Activated CD8-positive, alpha-beta memory T cell treated with anti-CD3 and anti-CD28 coated beads for 36 hours (primary cell): ENCODE data around the gene TSPAN9. TPM values are rescaled to one million over a fixed set of nuclear protein-coding genes. Genes with fewer than 3 reads are reported as not detected.

Experiments used
- CTCF ChIA-PET: fragments of 350-600 bp; sonication (Branson Sonifier 250); formaldehyde crosslinking; loops from one replicate; lab custom pipeline; 2021; ENCODE audit warnings: antibody characterized with exemption; lab: Charles Lee
- POLR2A ChIA-PET: fragments of 350-600 bp; sonication (Branson Sonifier 250); formaldehyde crosslinking; loops from one replicate; lab custom pipeline; 2021; ENCODE audit warnings: antibody characterized with exemption; lab: Charles Lee
- total RNA-seq, 2 experiments: library from RNA; stranded (reverse); gene quantifications; one replicate each; pipeline ENCODE4 v1.2.3, GENCODE V29; 2021

Gene TSPAN9
- total RNA-seq, 2 experiments from 2014 or later, result 0.29 to 0.40 TPM

- ChIA-PET POLR2A (no interaction called here), CTCF (interaction anchor here (1.2 kb wide), 1 partner anchor 12 kb away, joined by 3 read pairs; no protein-coding TSS in a partner anchor)
Measured at GRCh38 chr12:3302401-3303041, 225.3 kb downstream of the TSPAN9 start.

DNA sequence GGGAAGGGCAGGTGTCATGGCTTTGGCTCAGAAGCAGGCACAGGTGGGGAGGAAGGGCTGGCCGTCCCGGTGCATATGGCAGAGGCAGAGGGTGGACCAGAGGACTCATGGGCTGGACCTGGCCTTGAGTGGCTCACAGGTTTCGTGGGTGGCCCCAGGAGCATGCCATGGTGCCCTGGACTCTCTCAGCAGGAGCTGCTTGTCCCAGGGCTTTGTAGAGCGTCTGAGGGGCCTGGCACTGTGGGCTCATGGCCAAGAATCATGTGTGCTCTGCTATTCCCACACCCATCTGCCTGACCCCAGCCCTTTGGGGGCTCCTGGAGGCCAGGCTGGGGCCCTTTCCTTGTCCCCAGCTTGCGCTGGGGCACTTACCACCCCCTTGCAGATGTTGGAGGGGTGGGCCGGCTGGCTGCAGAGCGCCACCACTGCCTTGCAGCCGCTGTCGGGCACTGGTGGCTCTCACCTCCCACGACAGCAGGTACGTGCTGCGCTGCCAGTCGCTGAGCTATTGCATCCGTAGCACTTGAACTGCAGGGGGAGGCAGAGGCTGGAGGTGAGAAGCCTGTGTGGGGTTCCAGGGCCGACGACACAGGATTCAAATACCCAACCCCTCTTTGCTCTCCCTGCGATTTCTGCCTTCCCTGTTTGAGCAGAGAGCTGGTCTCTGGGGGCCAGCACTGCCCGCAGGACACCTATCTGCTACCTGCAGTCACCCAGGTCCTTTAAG, 226.4 kb downstream of the TSPAN9 start:
- POLR2A ChIA-PET, result no interaction called here
- CTCF ChIA-PET, result interaction anchor here (1.2 kb wide), 1 partner anchor 11 kb away, joined by 3 read pairs; no protein-coding TSS in a partner anchor

DNA sequence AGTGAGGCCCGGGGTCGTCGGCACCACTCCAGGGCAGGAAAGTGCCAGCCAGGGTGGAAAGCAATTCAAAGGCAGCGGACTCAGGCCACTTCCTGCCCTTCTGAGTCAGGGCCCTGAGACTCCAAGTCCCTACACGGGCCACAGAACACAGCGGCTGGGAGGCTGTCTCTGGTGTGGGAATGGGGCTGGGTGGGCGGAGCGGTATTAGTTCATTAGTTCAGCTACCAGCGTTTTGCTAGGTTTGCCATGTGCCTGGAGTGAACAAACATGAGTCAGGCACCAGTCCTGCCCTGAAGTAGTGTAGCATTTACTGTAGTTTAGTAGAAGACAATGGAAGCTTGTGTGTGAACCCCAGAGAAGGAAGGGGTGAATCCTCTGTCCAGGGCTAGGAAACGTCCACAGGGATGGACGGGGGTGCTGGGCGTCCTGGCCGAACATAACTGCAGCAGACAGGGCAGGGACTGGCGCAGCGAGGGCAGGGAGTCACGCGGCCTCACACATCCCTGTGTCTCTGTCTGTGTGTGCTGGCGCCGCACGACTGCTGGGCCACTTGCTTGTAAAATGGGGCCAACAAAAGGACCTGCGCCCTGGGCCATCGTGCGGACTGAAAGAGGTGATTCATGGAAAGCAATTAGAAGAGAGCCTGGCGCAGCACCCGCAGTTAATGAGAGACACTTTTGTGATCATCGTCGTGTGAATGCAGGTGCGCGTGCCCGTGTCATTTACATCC, 227.4 kb downstream of the TSPAN9 start:
- ChIA-PET CTCF (no interaction called here), POLR2A (no interaction called here)

DNA sequence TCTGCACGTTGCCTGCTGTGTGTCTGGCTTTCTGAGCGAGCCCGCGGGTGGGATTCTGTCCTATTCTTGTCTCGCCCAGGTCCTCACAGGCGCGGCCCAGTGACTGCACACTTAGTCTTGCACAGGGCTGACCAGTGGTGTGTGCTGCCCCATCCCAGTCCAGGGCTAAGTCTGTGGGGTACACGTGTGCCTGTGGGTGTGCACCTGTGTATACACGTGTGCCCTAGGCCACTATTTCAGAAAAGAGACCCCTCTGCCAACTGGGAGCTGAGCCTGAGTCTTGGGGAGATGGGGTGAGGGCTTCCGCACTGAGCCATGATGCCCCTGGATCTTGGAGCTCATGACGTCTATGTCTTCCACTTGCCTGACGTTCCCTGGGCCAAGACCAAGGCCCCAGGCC, 228.3 kb downstream of the TSPAN9 start:
- ChIA-PET POLR2A (no interaction called here), CTCF (no interaction called here)

- ChIA-PET POLR2A (no interaction called here), CTCF (no interaction called here)
Measured at GRCh38 chr12:3305904-3306619, 228.9 kb downstream of the TSPAN9 start.

DNA sequence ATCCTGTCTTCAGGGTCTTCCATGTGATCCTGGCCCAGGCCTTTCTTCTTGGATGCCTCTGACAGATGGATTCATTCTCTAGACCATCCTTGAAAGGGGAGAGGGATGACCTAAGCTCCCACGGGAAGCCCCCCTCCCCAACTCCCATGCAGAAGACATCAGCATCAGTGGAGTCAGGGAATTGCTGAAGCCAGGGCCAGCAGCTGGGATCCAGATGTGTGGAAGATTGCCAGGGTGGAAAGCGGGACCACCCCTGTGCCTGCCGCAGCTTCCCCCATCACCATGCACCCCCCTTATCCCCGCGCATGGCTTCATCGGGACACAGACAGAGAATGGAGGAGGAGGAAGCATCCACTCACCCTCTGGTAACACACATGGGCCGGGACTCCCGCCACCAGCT, 230.2 kb downstream of the TSPAN9 start:
- ChIA-PET CTCF (no interaction called here), POLR2A (no interaction called here)

DNA sequence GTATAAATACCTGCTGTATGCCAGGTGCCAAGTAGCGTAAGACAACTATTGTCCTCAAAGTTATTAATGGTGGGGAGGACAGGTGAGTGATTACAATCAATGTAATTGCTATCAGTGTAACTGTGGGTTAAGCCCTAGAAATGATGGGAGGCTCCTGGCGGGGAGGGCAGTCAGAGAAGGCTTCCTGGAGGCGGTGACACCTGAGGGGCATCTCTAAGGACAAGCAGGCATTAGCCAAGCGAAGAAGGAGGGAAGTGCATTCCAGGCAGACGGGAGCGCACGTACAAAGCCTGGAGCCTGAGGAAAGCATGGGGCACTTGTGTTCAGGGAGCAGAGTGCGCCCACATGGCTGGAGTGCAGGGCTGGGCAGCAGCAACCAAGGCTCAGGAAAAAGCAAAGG, 230.9 kb downstream of the TSPAN9 start:
- ChIA-PET POLR2A (no interaction called here), CTCF (no interaction called here)

GRCh38 chr12:3308609-3309008, 231.4 kb downstream of the TSPAN9 start:
- ChIA-PET CTCF (interaction anchor here (1.4 kb wide), 1 partner anchor 9 kb away, joined by 6 read pairs; no protein-coding TSS in a partner anchor), POLR2A (no interaction called here)

DNA sequence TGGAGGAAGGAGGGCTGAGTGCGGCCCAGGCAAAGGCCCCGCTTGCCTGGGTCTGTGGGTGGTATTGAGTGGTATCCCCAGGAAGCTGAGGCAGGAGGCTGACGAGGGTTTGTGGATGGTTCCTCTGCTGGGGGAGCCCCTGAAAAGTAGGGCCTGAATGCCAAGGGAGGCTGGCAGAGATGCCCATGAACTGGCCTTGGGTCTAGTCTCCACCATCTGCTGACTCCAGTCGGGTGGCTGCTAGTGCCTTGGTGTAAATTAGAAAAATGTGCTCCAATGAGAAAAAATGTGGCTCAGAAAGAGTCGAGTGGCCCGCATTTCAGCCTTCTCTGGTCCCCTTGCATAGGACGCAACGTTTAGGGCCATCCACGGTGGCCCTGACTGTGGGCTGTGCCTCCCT, 232.6 kb downstream of the TSPAN9 start:
- ChIA-PET POLR2A (no interaction called here), CTCF (interaction anchor here (1.4 kb wide), 1 partner anchor 10 kb away, joined by 6 read pairs; no protein-coding TSS in a partner anchor)

- CTCF ChIA-PET, result no interaction called here
- POLR2A ChIA-PET, result no interaction called here
Measured at GRCh38 chr12:3310271-3311026, 233.3 kb downstream of the TSPAN9 start.

- ChIA-PET POLR2A (no interaction called here), CTCF (interaction anchor here (1.8 kb wide), 1 partner anchor 11 kb away, joined by 5 read pairs; no protein-coding TSS in a partner anchor)
Measured at GRCh38 chr12:3311027-3311402, 233.8 kb downstream of the TSPAN9 start.

- CTCF ChIA-PET, result interaction anchor here (1.8 kb wide), 1 partner anchor 12 kb away, joined by 5 read pairs; no protein-coding TSS in a partner anchor
- POLR2A ChIA-PET, result no interaction called here
Measured at GRCh38 chr12:3311491-3312103, 234.4 kb downstream of the TSPAN9 start.

DNA sequence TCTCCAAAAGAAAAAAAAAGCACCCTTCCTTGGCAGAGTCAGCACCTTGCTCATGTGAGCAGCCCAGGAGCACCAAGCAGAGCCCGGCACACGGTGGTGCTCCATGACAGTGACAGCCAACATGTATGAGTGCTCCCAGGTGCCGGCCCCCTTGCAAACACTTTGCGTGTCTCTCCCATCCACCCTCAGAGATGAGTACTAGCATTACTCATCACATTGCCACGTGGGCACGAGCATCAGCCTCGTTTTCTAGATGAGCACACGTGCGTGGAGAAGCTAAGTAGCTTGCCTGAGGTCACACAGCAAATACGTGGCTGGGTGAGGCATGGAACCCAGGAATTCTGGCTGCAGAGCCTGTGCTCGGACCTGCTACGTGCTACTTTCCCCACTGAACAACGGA, 235.9 kb downstream of the TSPAN9 start:
- ChIA-PET POLR2A (no interaction called here), CTCF (interaction anchor here (2.8 kb wide), 1 partner anchor 13 kb away, joined by 16 read pairs; no protein-coding TSS in a partner anchor)

GRCh38 chr12:3313675-3314663, 236.8 kb downstream of the TSPAN9 start:
- POLR2A ChIA-PET, result no interaction called here
- CTCF ChIA-PET, result interaction anchor here (0.9 to 2.8 kb wide), 3 partner anchors 11 to 38 kb away, joined by 3 to 16 read pairs (median 3); no protein-coding TSS in a partner anchor

GRCh38 chr12:3315201-3315661, 238.1 kb downstream of the TSPAN9 start:
- ChIA-PET POLR2A (no interaction called here), CTCF (interaction anchor here (1.0 to 2.8 kb wide), 2 partner anchors 15 to 17 kb away, joined by 3 to 16 read pairs; no protein-coding TSS in a partner anchor)

DNA sequence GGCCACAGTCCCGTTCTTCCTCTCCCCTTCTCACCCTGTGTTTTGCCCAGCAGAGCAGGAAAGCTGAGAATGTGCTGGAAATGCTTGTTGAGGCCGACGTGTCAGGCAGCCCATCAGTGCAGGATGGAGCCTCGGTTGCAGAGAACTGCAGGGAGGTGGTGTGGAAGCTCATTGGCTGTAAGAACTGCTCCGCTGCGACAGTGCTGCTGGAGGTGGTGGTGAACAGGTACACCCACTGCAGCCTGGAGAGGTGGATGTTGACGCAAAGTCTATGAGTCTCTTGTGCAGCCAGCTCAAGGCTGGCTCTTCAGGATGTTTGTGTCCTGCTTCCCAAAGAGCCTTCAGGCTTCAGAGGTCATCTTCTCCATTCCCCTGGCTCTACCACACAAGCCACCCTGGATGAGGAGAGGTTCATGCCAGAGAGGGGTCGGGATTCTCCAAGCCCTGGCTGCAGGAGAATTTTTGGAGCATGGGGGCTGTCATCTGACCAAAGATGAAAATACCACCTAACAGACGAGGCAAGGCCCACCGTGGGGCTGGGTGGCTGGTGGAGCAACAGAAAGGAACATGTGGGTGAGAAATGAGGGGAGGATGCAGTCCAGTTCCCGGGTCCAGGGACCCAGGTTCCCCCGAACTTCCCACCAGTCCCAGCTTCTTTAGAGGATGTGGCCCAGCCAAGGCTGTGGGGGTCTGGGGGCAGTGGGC, 239.7 kb downstream of the TSPAN9 start:
- POLR2A ChIA-PET, result no interaction called here
- CTCF ChIA-PET, result no interaction called here
